Adrenal gland (tissue), 12 donors: ENCODE results near the gene VRK1. TPM values are rescaled to one million over a fixed set of nuclear protein-coding genes. Genes with fewer than 3 reads are reported as not detected.

ENCODE experiments used
- DNase-seq, 7 donors: peaks; one replicate each; pipeline ENCODE4 v3.0.0-alpha.2; 2019 to 2020
- H3K27ac ChIP-seq, 5 donors: fragments of 200-600 bp; sonication (generic) in 4 of 5; 1 replicate in 3 of 5; 2 replicates in 2 of 5; pipeline versions ENCODE4 v1.5.1 to v1.8.0; 2016 to 2020; ENCODE audit warnings: mild to moderate bottlenecking in 1 of 5
- H3K27me3 ChIP-seq: fragments of 200-600 bp; 2 replicates; pipeline ENCODE4 v1.8.0; 2021
- H3K36me3 ChIP-seq, 2 donors: fragments of 200-600 bp; replicated peaks in 1 of 2; 1 replicate in 1 of 2; 2 replicates in 1 of 2; pipeline versions ENCODE4 v1.5.1 to v1.8.0; 2018 to 2022
- H3K4me1 ChIP-seq, 2 donors: fragments of 200-600 bp; replicated peaks in 1 of 2; 1 replicate in 1 of 2; 2 replicates in 1 of 2; pipeline versions ENCODE4 v1.5.1 to v1.8.0; 2018 to 2021
- H3K4me3 ChIP-seq, 4 donors: fragments of 200-600 bp; sonication (generic) in 3 of 4; one replicate each; pipeline ENCODE4 v1.5.1; 2016 to 2018
- H3K9me3 ChIP-seq, 3 donors: fragments of 200-600 bp; sonication (generic) in 1 of 3; replicated peaks in 1 of 3; 1 replicate in 2 of 3; 2 replicates in 1 of 3; pipeline versions ENCODE4 v1.5.1 to v1.8.0; 2016 to 2021
- CTCF ChIP-seq, 6 experiments: fragments of 450-650 bp in 4 of 6; fragments of 200-600 bp in 2 of 6; sonication (generic) in 1 of 6; IDR thresholded peaks; 1 replicate in 5 of 6; 2 replicates in 1 of 6; pipeline versions ENCODE4 v1.5.1 to v1.8.0; 2016 to 2021; ENCODE audit warnings: antibody characterized with exemption in 6 of 6, mild to moderate bottlenecking in 2 of 6, moderate library complexity in 1 of 6
- POLR2A ChIP-seq, 2 donors: fragments of 450-650 bp; IDR thresholded peaks; one replicate each; pipeline ENCODE4 v1.6.1; 2017; ENCODE audit warnings: antibody characterized with exemption in 2 of 2, mild to moderate bottlenecking in 2 of 2, moderate library complexity in 1 of 2
- WGBS, 4 donors: extraction: QIAGEN DNeasy Blood & Tissue Kit in 2 of 4; methylation state at CpG; one replicate each; pipeline versions ENCODE4 v1.1.5 to v1.1.7; 2013 to 2017; 5-methylcytosine and 5-hydroxymethylcytosine counted together
- intact Hi-C, 2 donors: fragments of 100-400 bp; cut with DNase I; formaldehyde crosslinking; loops; one replicate each; pipeline versions ENCODE4 v1.14.1 to v1.15.0; 2022 to 2023
- polyA plus RNA-seq, 3 donors: library from polyadenylated mRNA; stranded (reverse); fragments of 200-250 nt in 2 of 3; fragments of 350-450 nt in 1 of 3; fragmentation: Illumina TruSeq in 1 of 3; extraction: RNeasy Lipid Tissue Mini Kit (QIAGEN cat#74804) in 1 of 3; gene quantifications; one replicate each; pipeline ENCODE4 v1.2.3, GENCODE V29; 2013 to 2014
- total RNA-seq, 9 donors: library from RNA; depleted of rRNA in 4 of 9; stranded (reverse); fragments of >200 nt in 4 of 9; fragments of 120-200 nt in 1 of 9; fragmentation: NEBNext Ultra II Directional in 1 of 9; extraction: Animal tissue kit (Norgen Biotek cat#: 25700) in 1 of 9; gene quantifications; one replicate each; pipeline versions ENCODE4 v1.1.0 to v1.2.4, GENCODE V29; 2013 to 2023
- donor health status: healthy with polysubstance abuse.
- donor health status: Bipolar disorder and iron deficiency.
- donor health status: DM: yes; HTN: yes; CAD: no.
- donor health status: DM: no; HTN: no; CAD: no.
- donor health status: DM: no; HTN: no; CAD: no.
- donor health status: DM: yes; HTN: yes; CAD: no.

VRK1 gene
- total and polyA plus RNA-seq, 12 donors: 2.9 to 25.5 (median 7.0) TPM

GRCh38 chr14:96754845-96755184 lies 42.4 kb upstream of the VRK1 start:
- no peaks in the 10 kb centered on the region for H3K4me1 ChIP-seq
- DNase-seq: no peak
- H3K36me3 ChIP-seq: no peaks in the 10 kb centered on the region
- H3K27me3 ChIP-seq: no peaks in the 10 kb centered on the region
- no peak overlapping the region for H3K4me3 ChIP-seq
- no peak overlapping the region for H3K27ac ChIP-seq
- intact Hi-C loops: no loop called here
- 54 to 65% (median 60%) methylated on average over 2 to 6 of the region's 6 CpGs for WGBS, 4 donors
- no peaks in the 10 kb centered on the region for H3K9me3 ChIP-seq
- TF ChIP-seq CTCF (IDR thresholded peaks at IDR 0.05): no peak
- TF ChIP-seq POLR2A (IDR thresholded peaks at IDR 0.05): no peak

GRCh38 chr14:96756745-96757144 lies 40.4 kb upstream of the VRK1 start:
- Histone ChIP-seq H3K36me3 (no peaks in the 10 kb centered on the region), H3K4me3 (no peak overlapping the region), H3K27ac (no peak overlapping the region), H3K27me3 (no peaks in the 10 kb centered on the region), H3K4me1 (no peaks in the 10 kb centered on the region), H3K9me3 (no peaks in the 10 kb centered on the region)
- peak in 1 of 7 donors; percentile 2 for DNase-seq
- TF ChIP-seq POLR2A (IDR thresholded peaks at IDR 0.05): no peak
- TF ChIP-seq CTCF (IDR thresholded peaks at IDR 0.05): no peak
- WGBS, 4 donors: 63 to 67% (median 65%) methylated on average over 4 to 5 of the region's 5 CpGs
- intact Hi-C loops: no loop called here

- Histone ChIP-seq H3K36me3 (no peaks in the 10 kb centered on the region), H3K4me1 (no peaks in the 10 kb centered on the region), H3K27ac (no peak overlapping the region), H3K4me3 (no peak overlapping the region), H3K27me3 (no peaks in the 10 kb centered on the region), H3K9me3 (no peaks in the 10 kb centered on the region)
- intact Hi-C loops: no loop called here
- DNase-seq: peak in 1 of 7 donors; percentile 9
- TF ChIP-seq POLR2A (IDR thresholded peaks at IDR 0.05) (no peak), CTCF (IDR thresholded peaks at IDR 0.05) (no peak)
- WGBS, 4 donors: 61 to 76% (median 68%) methylated on average over 6 to 7 of the region's 7 CpGs
These were observed 39.7 kb upstream of the VRK1 start for GRCh38 chr14:96757456-96757855.

GRCh38 chr14:96761066-96761465 lies 36.1 kb upstream of the VRK1 start:
- 84 to 91% (median 89%) methylated on average over 6 of the region's 6 CpGs for WGBS, 4 donors
- TF ChIP-seq POLR2A (IDR thresholded peaks at IDR 0.05) (no peak), CTCF (IDR thresholded peaks at IDR 0.05) (no peak)
- intact Hi-C loops: no loop called here
- H3K27me3 ChIP-seq: no peaks in the 10 kb centered on the region
- H3K4me1 ChIP-seq: no peaks in the 10 kb centered on the region
- peak in 1 of 7 donors; percentile 10 for DNase-seq
- H3K9me3 ChIP-seq: no peaks in the 10 kb centered on the region
- H3K27ac ChIP-seq: no peak overlapping the region
- H3K36me3 ChIP-seq: no peaks in the 10 kb centered on the region
- no peak overlapping the region for H3K4me3 ChIP-seq
